HG03025 (cell line): ENCODE results near the gene IL25.
"Not testable (repeated sequence)": the region's sequence is repeated elsewhere in the genome, so short reads cannot be mapped to it uniquely, and the experiment has no call there.

Experiments used
- ATAC-seq: cut with Tn5 transposase; IDR thresholded peaks from one replicate; pipeline ENCODE4 v1.9.1; 2021; ENCODE audit warnings: mild to moderate bottlenecking, moderate library complexity; ENCODE audit not compliant: unreplicated experiment, low FRiP score

Gene IL25

GRCh38 chr14:23406725-23407355 is 34.2 kb downstream of the IL25 start:
- no peak for ATAC-seq

- no peak for ATAC-seq
Measured at GRCh38 chr14:23407516-23408306, 35.1 kb downstream of the IL25 start, which contains the start of gene MYH6. MYH6 (minus strand) TSS chr14:23408273; CDS start chr14:23407223, 1,050 bp downstream.

GRCh38 chr14:23408307-23408630 is 35.7 kb downstream of the IL25 start:
- no peak for ATAC-seq

GRCh38 chr14:23409475-23409874 is 36.9 kb downstream of the IL25 start:
- ATAC-seq, result no peak

- ATAC-seq, result no peak
Measured at GRCh38 chr14:23409966-23410635, 37.5 kb downstream of the IL25 start.

GRCh38 chr14:23411563-23412525 is 39.2 kb downstream of the IL25 start:
- no peak for ATAC-seq

- ATAC-seq, result no peak
Measured at GRCh38 chr14:23413681-23414080, 41.1 kb downstream of the IL25 start.

GRCh38 chr14:23414254-23414653 is 41.6 kb downstream of the IL25 start:
- no peak for ATAC-seq

- no peak for ATAC-seq
Measured at GRCh38 chr14:23414906-23415820, 42.6 kb downstream of the IL25 start.

GRCh38 chr14:23415821-23416778 is 43.5 kb downstream of the IL25 start:
- ATAC-seq, result no peak

GRCh38 chr14:23416801-23417200 is 44.2 kb downstream of the IL25 start:
- no peak for ATAC-seq

- not testable (repeated sequence) for ATAC-seq
Measured at GRCh38 chr14:23417269-23417668, 44.7 kb downstream of the IL25 start.

- ATAC-seq, result no peak
Measured at GRCh38 chr14:23418021-23418420, 45.4 kb downstream of the IL25 start.

- not testable (repeated sequence) for ATAC-seq
Measured at GRCh38 chr14:23419646-23420045, 47.0 kb downstream of the IL25 start.

- ATAC-seq, result no peak
Measured at GRCh38 chr14:23421594-23421993, 49.0 kb downstream of the IL25 start.

GRCh38 chr14:23423657-23424056 is 51.0 kb downstream of the IL25 start:
- no peak for ATAC-seq

- no peak for ATAC-seq
Measured at GRCh38 chr14:23425169-23425568, 52.6 kb downstream of the IL25 start.

GRCh38 chr14:23425798-23426197 is 53.2 kb downstream of the IL25 start:
- ATAC-seq, result not testable (repeated sequence)
